Esophagus squamous epithelium (tissue), 4 donors: Measurements from ENCODE around the gene INTS7.
"Not testable (repeated sequence)": the region's sequence is repeated elsewhere in the genome, so short reads cannot be mapped to it uniquely, and the experiment has no call there.

Experiments
- CTCF ChIP-seq, 6 experiments: fragments of 450-650 bp in 4 of 6; fragments of 200-600 bp in 2 of 6; sonication (generic) in 2 of 6; IDR thresholded peaks; one replicate each; pipeline ENCODE4 v1.5.1; 2016 to 2019; ENCODE audit warnings: antibody characterized with exemption in 6 of 6, mild to moderate bottlenecking in 4 of 6, moderate library complexity in 4 of 6
- POLR2A ChIP-seq, 4 donors: fragments of 450-650 bp; IDR thresholded peaks; one replicate each; pipeline ENCODE4 v1.6.1; 2017; ENCODE audit warnings: antibody characterized with exemption in 4 of 4, mild to moderate bottlenecking in 4 of 4, moderate library complexity in 3 of 4

DNA sequence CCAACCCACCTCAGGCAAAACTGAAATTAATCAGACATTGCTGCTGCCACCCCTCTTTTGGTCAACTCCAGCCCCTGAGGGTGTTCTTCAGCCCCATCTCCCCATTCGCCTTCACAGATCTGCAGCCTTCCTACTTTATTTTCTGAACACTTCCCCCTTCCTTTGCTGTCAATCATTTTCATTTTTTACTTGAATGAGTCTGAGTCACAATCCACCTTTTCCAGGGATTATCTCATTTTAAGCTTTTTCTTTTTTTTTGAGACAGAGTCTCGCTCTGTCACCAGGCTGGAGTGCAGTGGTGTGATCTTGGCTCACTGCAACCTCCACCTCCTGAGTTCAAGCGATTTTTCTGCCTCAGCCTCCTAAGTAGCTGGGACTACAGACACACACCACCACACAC is 118.9 kb downstream of the INTS7 start:
- TF ChIP-seq CTCF, POLR2A (IDR thresholded peaks at IDR 0.05): not testable (repeated sequence)
